SH-SY5Y (cell line): ENCODE data around the gene PLXDC2.

Experiments
- GATA2 ChIP-seq: IDR thresholded peaks from 2 replicates; pipeline ENCODE4 v1.6.1; 2011; ENCODE audit warnings: mild to moderate bottlenecking, low read depth, low read length
- GATA3 ChIP-seq: IDR thresholded peaks from 2 replicates; pipeline ENCODE4 v1.6.1; 2011; ENCODE audit warnings: low read depth, mild to moderate bottlenecking, low read length, moderate library complexity

GRCh38 chr10:19862811-19863515 lies 46.7 kb downstream of the PLXDC2 start:
- TF ChIP-seq GATA2 = no peak; the same call in 1 of the 2 replicates
- TF ChIP-seq GATA3 = 0 out of 2 replicates have a peak, but pooled peaks have one; percentile 61
